Adrenal gland (tissue), 12 donors: ENCODE data around the gene IL10. TPM values are rescaled to one million over a fixed set of nuclear protein-coding genes. Genes with fewer than 3 reads are reported as not detected.

Source experiments
- DNase-seq, 7 donors: peaks; one replicate each; pipeline ENCODE4 v3.0.0-alpha.2; 2019 to 2020
- H3K27ac ChIP-seq, 5 donors: fragments of 200-600 bp; sonication (generic) in 4 of 5; 1 replicate in 3 of 5; 2 replicates in 2 of 5; pipeline versions ENCODE4 v1.5.1 to v1.8.0; 2016 to 2020; ENCODE audit warnings: mild to moderate bottlenecking in 1 of 5
- H3K27me3 ChIP-seq: fragments of 200-600 bp; 2 replicates; pipeline ENCODE4 v1.8.0; 2021
- H3K36me3 ChIP-seq, 2 donors: fragments of 200-600 bp; replicated peaks in 1 of 2; 1 replicate in 1 of 2; 2 replicates in 1 of 2; pipeline versions ENCODE4 v1.5.1 to v1.8.0; 2018 to 2022
- H3K4me1 ChIP-seq, 2 donors: fragments of 200-600 bp; replicated peaks in 1 of 2; 1 replicate in 1 of 2; 2 replicates in 1 of 2; pipeline versions ENCODE4 v1.5.1 to v1.8.0; 2018 to 2021
- H3K4me3 ChIP-seq, 4 donors: fragments of 200-600 bp; sonication (generic) in 3 of 4; one replicate each; pipeline ENCODE4 v1.5.1; 2016 to 2018
- H3K9me3 ChIP-seq, 3 donors: fragments of 200-600 bp; sonication (generic) in 1 of 3; replicated peaks in 1 of 3; 1 replicate in 2 of 3; 2 replicates in 1 of 3; pipeline versions ENCODE4 v1.5.1 to v1.8.0; 2016 to 2021
- CTCF ChIP-seq, 6 experiments: fragments of 450-650 bp in 4 of 6; fragments of 200-600 bp in 2 of 6; sonication (generic) in 1 of 6; IDR thresholded peaks; 1 replicate in 5 of 6; 2 replicates in 1 of 6; pipeline versions ENCODE4 v1.5.1 to v1.8.0; 2016 to 2021; ENCODE audit warnings: antibody characterized with exemption in 6 of 6, mild to moderate bottlenecking in 2 of 6, moderate library complexity in 1 of 6
- POLR2A ChIP-seq, 2 donors: fragments of 450-650 bp; IDR thresholded peaks; one replicate each; pipeline ENCODE4 v1.6.1; 2017; ENCODE audit warnings: antibody characterized with exemption in 2 of 2, mild to moderate bottlenecking in 2 of 2, moderate library complexity in 1 of 2
- WGBS, 4 donors: extraction: QIAGEN DNeasy Blood & Tissue Kit in 2 of 4; methylation state at CpG; one replicate each; pipeline versions ENCODE4 v1.1.5 to v1.1.7; 2013 to 2017; 5-methylcytosine and 5-hydroxymethylcytosine counted together
- intact Hi-C, 2 donors: fragments of 100-400 bp; cut with DNase I; formaldehyde crosslinking; loops; one replicate each; pipeline versions ENCODE4 v1.14.1 to v1.15.0; 2022 to 2023
- polyA plus RNA-seq, 3 donors: library from polyadenylated mRNA; stranded (reverse); fragments of 200-250 nt in 2 of 3; fragments of 350-450 nt in 1 of 3; fragmentation: Illumina TruSeq in 1 of 3; extraction: RNeasy Lipid Tissue Mini Kit (QIAGEN cat#74804) in 1 of 3; gene quantifications; one replicate each; pipeline ENCODE4 v1.2.3, GENCODE V29; 2013 to 2014
- total RNA-seq, 9 donors: library from RNA; depleted of rRNA in 4 of 9; stranded (reverse); fragments of >200 nt in 4 of 9; fragments of 120-200 nt in 1 of 9; fragmentation: NEBNext Ultra II Directional in 1 of 9; extraction: Animal tissue kit (Norgen Biotek cat#: 25700) in 1 of 9; gene quantifications; one replicate each; pipeline versions ENCODE4 v1.1.0 to v1.2.4, GENCODE V29; 2013 to 2023
- donor health status: healthy with polysubstance abuse.
- donor health status: Bipolar disorder and iron deficiency.
- donor health status: DM: yes; HTN: yes; CAD: no.
- donor health status: DM: no; HTN: no; CAD: no.
- donor health status: DM: no; HTN: no; CAD: no.
- donor health status: DM: yes; HTN: yes; CAD: no.

IL10 gene
- total and polyA plus RNA-seq, 12 donors, result 0.33 to 8.5 (median 2.9) TPM

GRCh38 chr1:206787891-206788290 is 15.6 kb upstream of the IL10 start:
- Histone ChIP-seq H3K27ac (no peak overlapping the region), H3K36me3 (no peaks in the 10 kb centered on the region), H3K4me1 (no peaks in the 10 kb centered on the region), H3K9me3 (no peaks in the 10 kb centered on the region), H3K4me3 (no peak overlapping the region), H3K27me3 (no peaks in the 10 kb centered on the region)
- intact Hi-C loops, result no loop called here
- DNase-seq, result no peak
- 82 to 91% (median 84%) methylated on average over 5 of the region's 5 CpGs for WGBS, 4 donors
- TF ChIP-seq POLR2A (IDR thresholded peaks at IDR 0.05), result no peak
- no peak for TF ChIP-seq CTCF (IDR thresholded peaks at IDR 0.05)

- H3K4me3 ChIP-seq, result no peak overlapping the region
- no peaks in the 10 kb centered on the region for H3K9me3 ChIP-seq
- H3K36me3 ChIP-seq, result no peaks in the 10 kb centered on the region
- WGBS, 4 donors, result 81 to 91% (median 83%) methylated on average over 5 of the region's 5 CpGs
- H3K4me1 ChIP-seq, result no peaks in the 10 kb centered on the region
- DNase-seq, result no peak
- intact Hi-C loops, result no loop called here
- no peak for TF ChIP-seq POLR2A (IDR thresholded peaks at IDR 0.05)
- no peak for TF ChIP-seq CTCF (IDR thresholded peaks at IDR 0.05)
- H3K27ac ChIP-seq, result no peak overlapping the region
- H3K27me3 ChIP-seq, result no peaks in the 10 kb centered on the region
Measured at GRCh38 chr1:206786212-206786886, 14.1 kb upstream of the IL10 start.

DNA sequence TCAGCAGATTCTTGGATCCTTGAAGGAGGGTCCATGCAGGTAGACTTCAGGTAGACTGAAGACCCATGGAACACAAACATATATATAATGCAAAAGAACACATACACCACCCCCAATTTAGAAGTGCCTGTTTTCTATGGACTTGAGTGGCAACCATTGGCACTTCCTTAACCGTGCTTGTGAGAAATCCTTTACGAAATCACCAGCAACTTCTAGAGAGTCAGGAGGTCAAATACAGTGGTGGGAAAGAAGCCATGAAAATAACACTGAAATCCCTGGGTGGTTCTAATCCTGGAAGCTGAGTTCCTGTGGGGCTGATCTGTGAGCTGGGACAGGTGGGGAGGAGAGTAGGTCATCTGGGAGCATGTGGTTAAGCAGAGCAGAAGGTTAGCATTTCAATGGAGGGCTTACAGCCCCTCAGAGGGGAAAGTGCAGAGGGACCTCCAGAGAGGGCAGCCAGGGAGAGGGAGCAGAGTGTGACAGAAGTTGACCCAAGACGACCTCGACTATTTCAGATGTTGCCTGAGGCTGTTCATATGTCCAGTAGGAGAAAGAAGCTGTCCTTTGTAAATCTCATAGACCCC is 13.0 kb upstream of the IL10 start:
- Histone ChIP-seq H3K4me3 (no peak overlapping the region), H3K27ac (no peak overlapping the region), H3K27me3 (no peaks in the 10 kb centered on the region), H3K4me1 (no peaks in the 10 kb centered on the region), H3K36me3 (no peaks in the 10 kb centered on the region), H3K9me3 (no peaks in the 10 kb centered on the region)
- intact Hi-C loops, result no loop called here
- 74 to 86% (median 77%) methylated on average over 4 of the region's 4 CpGs for WGBS, 4 donors
- DNase-seq, result no peak
- TF ChIP-seq POLR2A (IDR thresholded peaks at IDR 0.05), result no peak
- TF ChIP-seq CTCF (IDR thresholded peaks at IDR 0.05), result no peak

- H3K27ac ChIP-seq, result no peak overlapping the region
- H3K9me3 ChIP-seq, result no peaks in the 10 kb centered on the region
- H3K4me3 ChIP-seq, result no peak overlapping the region
- H3K27me3 ChIP-seq, result no peaks in the 10 kb centered on the region
- DNase-seq, result no peak
- no peak for TF ChIP-seq POLR2A (IDR thresholded peaks at IDR 0.05)
- no peak for TF ChIP-seq CTCF (IDR thresholded peaks at IDR 0.05)
- no peaks in the 10 kb centered on the region for H3K36me3 ChIP-seq
- intact Hi-C loops, result no loop called here
- WGBS, 4 donors, result 89 to 93% (median 89%) methylated on average over 17 of the region's 17 CpGs
- no peaks in the 10 kb centered on the region for H3K4me1 ChIP-seq
Measured at GRCh38 chr1:206784471-206784903, 12.2 kb upstream of the IL10 start.
